ENCODE results near the gene ZNF22.
A peak's percentile ranks its signal among the peaks of the same experiment; 100 is the strongest.

The ZNF22 gene

DNA sequence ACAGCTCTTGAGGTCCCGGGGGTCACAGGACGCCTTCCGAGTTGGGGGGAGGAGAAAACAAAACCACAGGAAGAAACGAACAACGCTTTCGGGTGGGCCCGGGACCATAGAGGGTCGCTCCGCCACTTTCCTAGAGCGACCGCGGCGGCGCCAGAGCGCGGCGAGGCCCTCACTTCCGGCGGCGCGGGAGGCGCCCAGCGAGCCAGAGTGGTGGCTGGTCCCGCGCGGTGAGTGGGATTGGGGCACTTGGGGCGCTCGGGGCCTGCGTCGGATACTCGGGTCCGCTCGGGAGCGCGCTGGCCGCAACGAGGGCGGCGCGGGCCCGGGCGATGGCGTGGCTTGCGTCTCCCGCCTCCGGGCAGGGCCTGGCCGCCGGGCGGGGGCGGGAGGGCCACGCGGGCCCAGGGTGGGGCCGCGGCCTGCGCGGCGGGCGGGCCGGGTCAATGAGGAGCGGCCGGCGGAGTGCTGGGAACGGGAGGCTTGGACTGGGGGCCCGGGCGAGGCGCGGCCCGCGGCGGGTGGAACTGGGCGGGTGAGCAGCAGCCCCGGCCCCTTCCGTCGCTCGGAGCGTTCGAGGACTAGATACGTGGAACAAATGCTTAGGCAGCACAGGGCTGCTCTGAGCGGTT lies at the start of gene ZNF22:
Gene ZNF22 (plus strand): TSS at position 172 of the 629 bp plus-strand sequence. CDS start 2,446 bp downstream, outside the sequence.
- peak; percentile 44 for DNase-seq (ENCODE audit: low spot score)

DNA sequence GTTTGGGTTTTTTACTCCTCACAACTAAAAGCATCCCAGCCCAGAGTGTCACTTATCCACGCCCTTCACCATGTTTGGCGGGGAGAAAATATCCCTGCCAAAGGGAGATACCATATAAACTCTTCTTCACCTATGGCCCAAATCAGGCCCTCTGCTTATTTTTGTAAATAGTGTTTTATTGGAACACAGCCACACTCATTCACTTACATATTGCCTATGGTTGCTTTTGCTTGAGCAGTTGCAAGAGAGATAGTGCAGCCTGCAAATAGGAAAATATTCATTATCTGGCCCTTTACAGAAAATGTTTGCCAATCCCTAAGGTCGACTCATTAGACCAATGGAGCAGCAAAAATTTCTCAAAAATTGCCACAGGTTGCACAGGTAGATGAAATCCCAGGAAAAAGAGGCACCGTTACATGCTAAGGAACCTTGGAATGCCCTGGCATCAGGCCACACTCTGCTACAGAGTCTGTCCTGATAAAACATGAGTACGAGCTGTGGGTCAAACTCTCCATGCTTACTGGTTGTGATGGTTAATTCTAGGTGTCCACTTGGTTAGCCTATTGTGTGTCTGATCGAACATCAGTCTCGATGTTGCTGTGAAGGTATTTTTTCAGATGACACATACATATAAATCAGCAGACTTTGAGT lies 49.0 kb upstream of the ZNF22 start:
- no peak for DNase-seq (ENCODE audit: low spot score)

DNA sequence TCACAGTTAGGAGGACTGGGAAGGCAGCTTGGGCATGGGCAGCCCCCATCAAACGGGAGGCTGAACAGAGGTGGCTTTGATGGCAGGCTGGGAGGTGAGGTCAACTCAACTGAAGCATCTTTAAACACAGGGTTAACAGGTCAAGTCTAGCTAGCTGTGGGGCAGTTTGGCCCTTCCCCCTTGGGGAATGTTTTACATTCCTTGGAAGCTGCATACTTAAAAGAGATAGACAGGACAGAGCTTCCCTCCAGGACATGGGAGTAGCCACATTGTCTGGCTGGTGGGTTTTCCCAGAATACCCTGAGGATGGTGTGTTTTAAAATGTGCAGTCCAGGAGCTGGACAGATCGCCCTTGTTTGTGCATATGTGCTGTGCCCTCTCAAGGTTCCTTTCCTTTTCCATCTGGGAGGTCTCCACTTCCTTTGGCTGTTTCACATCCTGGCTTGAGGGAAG lies 47.9 kb upstream of the ZNF22 start:
- no peak for DNase-seq (ENCODE audit: low spot score)

DNA sequence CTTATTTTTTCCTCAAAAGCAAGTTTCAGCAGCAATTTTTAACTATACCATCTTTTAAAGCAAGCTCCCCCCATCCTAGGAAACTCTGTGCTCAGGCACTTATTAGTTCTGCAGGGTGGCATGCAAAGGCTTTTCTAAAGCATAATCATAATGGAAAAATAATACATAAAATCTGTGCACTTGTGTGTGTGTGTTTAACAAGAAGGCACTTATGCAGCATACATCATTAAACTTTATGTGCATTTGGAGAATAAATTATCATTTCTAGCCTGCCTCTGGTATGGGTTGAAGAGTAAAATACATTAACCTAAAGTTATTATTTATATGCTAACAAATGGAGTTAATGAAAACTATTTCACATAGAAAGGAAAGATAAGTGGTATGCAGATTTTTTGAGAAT lies 46.7 kb upstream of the ZNF22 start:
- DNase-seq (ENCODE audit: low spot score), result no peak

DNA sequence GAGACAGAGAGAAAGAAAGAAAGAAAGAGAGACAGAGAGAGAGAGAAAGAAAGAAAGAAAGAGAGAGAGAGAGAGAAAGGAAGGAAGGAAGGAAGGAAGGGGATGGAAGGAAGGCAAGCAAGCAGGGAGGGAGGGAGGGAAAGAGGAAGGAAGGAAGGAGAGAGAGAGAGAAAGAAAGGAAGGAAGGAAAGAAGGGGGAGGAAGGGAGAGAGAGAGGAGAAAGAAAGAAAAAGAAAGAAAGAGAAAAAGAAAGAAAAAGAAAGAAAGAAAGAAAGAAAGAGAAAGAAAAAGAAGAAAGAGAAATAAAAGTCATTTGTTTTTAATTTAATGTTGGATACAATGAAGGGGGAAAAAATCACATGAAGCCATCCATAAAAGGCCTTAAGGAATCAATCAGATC lies 45.8 kb upstream of the ZNF22 start:
- DNase-seq (ENCODE audit: low spot score), result no peak

DNA sequence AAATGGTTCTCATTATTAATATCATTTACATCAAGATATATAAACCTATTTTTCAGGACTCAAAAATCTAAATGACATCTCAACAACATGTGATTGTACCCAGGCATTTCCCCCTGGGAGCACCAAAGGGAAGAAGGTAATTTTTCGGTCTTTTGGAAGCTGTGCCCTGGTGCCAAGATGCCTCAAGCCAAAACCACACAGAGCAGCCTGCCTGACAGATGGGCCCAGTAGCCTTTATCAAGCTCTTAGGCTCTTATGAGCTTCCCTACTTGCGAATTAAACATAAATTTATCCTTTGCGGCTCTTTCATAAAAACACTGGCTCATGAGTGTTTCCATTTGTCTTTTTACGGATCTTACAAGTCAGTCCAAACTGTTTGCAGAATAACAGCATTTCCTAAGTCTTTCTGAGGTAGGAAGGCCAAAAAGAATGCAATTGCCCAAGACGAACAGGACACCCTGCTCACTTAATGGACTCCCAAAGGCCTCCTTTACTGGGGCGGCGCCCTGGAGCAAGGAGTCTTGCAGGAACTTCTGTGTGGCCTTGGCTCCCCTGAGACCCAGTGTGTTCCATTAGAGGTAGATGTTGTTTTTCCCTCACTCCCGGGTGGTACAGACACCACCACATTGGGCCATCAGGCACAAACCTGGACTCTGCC lies 45.2 kb upstream of the ZNF22 start:
- no peak for DNase-seq (ENCODE audit: low spot score)

DNA sequence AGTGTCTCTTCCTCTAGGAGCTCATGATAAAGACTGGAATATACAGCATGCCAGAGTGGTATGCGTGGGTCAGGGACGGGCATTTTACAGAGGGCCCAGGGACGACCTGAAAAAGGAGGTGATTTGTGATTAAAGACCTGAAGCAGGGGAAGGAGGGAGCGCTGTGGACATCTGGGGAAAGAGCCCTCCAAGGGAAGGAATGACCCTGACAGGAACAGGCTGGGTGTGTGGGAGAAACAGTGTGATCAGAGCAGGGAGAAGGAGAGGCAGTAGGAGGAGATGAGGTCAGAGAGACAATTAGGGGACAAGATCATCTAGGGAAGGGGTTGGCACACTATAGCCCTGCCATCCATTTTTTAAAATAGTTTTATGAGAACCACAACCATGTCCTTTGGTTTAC lies 44.5 kb upstream of the ZNF22 start:
- no peak for DNase-seq (ENCODE audit: low spot score)

DNA sequence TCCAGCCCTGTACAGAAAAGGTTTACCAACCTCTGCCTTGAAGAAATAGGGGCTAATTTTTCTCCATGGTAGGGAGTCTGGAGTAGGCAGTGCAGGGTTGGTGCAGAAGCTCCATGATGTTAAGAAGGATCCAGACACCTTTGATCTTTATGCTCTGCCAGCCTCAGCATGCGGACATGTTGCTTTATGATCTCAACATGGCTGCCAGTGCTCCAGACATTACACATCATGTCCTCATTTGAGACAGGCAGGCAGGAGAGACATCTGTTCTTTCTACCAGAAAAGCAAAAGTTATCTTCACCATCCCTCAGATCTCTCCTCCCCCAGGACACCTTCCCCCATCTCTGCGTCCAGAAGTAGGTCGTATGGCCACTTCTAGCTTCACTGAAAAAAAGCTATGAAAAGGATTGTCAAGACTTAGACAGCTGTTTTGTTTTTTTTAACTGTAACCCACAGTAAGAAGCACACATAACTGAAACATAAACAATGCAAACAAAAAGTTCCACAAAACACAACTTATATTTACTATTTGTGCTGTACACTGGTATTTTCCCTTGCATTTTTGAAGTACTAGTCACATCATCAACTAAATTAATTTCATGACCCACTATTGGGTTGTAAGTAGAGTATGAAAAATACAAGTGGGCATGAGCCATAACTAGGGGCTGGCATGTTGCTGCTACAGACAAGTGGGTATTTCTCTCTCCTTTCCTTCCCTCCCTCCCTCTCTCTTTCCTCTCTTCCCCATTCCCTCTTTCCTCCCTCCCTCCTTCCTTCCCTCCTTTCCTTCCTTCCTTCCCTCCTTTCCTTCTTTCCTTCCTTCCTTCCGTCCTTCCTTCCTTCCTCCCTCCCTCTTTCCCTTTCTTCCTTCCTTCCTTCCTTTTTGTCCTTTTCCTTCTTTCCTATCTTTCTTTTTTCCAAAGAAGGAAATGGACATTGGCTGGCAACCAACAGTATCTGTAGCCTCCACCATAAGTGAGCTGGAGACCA lies 43.7 kb upstream of the ZNF22 start:
- DNase-seq (ENCODE audit: low spot score), result no peak

DNA sequence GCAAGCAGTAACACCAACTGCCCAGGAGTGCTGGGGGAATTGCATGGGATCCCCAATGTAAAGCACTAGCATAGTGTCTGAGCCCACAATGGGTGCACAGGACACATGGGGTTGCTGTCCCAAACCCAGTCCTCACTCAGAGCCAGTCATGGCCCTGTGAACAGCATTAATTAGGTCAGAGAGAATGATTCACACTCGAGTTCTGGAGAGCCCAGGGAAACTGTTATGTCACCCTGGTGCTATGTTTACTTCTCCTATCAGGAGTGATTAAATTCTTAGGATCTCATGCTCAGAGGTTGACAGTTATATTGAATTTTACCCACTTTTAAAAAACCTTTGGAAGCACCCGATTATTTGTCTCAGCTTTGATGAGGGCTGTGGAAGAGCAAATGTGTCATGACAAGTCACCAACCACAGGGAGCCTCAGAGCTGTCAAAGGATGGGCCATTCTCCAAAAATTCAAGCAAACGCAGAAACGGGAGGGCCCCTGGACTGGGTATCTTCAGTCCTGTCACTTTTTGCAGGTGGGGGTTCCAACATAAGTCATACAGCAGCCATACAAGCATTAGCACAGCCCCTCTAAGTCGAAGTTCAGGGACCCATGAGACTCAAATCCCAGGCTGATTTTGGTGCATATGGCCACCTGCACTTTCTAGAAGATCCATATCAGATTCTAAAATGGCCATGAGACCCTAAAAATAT lies 42.4 kb upstream of the ZNF22 start:
- DNase-seq (ENCODE audit: low spot score), result no peak

DNA sequence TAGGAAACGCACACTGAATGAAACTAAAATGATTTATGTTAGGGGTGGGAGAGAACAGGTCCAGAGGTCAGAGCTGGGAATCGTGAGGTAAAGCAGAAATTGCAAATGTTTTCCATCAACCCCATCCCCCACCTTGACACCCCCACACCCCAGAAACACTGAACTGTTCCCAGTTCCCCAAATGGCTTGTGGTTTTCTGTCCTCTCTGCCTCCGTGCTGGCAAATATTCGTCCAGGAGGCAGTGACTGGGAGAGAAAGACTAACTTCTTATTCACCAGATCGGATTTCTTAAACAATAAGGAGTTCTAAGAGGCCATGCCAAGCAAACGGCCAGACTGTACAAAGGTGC lies 41.9 kb upstream of the ZNF22 start:
- no peak for DNase-seq (ENCODE audit: low spot score)

DNA sequence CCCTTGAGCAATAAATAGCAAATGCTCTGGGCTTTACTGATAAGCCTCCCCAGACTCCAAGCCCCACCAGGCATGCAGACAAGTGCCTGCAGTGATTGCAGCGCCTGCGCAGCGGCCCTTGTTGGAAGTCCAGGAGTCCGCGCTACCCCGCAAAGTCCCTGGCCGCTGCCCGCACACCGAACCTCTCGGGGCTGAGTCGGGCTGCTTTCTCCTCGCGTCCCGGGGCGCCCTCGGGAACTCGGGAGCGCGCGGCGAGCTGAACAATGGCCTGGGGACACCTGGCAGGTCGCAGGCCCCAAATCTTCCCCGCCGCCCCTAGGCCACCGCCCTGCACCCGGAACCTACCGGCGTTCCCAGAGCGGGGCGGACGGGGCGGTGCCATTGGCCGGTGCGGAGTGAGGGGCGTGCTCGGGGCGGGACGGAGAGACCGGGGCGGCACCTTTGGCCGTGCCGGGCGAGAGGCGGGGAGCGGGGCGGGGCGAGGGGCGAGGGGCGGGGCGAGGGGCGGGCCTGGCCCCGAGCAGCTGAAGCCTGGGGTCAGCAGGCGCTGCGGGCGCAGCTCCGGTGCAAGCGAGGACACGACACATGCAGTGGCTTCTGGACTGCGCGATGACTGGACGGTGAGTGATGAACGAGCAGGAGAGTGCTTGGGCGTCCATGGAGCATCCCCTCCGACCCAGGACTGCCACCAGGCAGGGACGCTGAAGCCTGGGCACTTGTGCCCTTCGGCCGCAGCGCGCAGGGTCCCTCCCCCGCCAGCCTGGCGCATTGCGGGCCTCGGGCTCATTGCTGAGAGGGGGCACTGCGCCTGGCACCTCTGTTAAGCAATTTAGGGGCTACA lies 41.3 kb upstream of the ZNF22 start, which contains the start of gene RASSF4:
Gene RASSF4 (plus strand): TSS at position 556 of the 841 bp plus-strand sequence. CDS start 10,401 bp downstream, outside the sequence.
- DNase-seq (ENCODE audit: low spot score), result peak; percentile 84

DNA sequence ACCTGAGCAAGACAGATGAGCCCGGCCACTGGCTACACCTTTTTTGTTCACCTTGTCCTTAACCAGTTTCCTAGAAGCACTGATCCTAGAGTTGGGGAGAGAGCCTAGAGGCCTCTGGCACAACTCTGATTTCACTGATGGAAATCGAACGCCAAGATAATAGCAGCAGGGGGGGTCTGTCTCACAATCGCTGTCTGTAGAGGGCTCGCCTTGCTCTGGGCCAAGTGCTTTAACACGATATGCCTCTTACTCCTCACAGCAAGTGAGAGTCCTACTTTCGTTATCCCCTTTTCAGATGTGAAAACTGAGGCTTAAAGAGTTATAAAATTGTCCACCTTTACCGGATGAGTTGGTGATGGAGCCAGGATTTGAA lies 40.6 kb upstream of the ZNF22 start:
- DNase-seq (ENCODE audit: low spot score), result no peak

DNA sequence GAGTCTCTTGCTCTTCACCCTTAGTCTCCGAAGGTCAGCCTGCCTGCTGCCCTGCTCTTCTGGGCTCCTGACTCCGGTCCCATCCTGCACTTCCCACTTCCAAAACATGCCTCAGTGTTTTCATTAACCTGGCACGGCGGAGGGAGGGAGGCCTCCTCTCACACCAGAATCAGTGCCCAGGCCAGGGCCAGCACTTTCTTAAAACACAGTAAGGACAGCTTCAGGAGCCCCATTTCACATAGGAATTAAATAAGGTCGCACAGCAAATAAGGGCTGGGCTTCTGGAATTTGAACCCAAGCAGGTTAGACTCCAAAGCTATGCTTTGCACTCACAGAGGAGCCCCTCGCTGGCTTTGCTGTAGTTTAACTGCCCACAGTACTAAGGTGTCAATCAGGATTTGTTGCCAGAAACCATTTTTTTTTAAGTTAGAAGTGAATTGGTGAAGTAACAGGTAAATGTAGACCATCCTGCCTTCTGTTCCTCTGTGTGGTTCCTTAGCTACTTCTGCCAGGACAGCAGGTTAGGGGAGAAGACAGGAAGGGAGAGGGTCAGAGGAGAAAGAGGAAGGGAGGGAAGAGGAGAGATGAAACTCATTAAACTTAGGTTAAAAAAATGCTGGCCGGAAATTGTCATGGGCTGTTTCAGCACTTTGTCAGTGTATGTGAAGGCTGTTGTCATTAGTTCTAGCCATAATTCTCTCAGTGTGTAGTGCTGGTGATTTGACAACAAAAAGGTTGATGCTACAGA lies 40.1 kb upstream of the ZNF22 start:
- no peak for DNase-seq (ENCODE audit: low spot score)

DNA sequence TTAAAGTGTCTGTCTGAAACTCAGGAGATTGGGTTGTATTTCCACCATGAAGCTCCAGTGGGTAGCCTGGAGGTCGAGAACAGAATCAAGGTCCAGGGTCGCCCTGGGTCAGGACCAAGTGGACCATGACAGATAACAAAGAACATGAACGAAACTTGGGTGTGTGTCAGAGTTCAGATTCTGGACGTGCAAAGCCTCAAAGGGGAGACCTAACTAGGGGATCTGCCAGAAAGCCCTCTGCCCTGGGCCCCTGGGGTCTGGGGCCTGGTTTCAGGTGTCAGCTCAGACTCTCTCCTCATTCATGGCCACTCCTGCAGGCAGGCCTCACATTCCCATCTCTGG lies 39.5 kb upstream of the ZNF22 start:
- DNase-seq (ENCODE audit: low spot score), result no peak

DNA sequence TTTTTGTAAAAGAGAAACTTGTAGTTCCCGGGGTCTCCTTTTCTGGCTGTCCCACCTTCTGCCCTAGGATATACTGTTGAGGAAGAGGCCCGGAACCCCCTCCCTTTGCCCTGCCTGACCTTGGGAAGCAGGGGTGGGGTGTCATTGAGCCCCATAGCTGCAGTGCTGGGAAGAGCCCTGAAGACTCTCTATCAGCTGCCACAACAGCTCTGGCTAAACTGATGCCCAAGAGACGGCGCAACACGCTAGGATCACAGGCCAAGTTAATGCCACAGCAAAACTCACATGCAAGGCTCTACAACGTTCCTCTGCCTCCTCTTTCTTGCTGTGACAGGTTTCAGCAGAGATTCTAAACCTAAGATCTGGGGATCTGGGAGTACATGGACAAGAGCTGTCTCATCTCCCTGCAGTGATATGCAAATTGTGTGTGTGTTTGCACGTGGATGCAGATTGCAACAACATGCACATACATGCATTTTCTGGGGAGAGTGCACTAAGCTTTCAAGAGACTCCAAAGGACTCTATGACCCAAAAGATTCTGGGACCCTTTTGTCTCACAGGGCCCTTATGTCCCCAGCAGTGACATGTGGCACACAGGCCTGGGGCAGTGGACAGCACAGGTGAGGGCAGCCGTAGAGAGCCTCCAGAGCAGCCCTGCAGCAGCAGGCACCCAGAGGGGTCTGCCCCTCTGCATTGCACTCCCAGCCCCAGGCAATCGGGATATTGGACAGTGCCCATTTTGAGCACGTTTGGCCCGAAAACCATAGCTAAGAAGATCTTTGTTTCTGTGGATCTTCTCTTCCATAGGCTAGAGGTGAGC lies 38.6 kb upstream of the ZNF22 start:
- no peak for DNase-seq (ENCODE audit: low spot score)

DNA sequence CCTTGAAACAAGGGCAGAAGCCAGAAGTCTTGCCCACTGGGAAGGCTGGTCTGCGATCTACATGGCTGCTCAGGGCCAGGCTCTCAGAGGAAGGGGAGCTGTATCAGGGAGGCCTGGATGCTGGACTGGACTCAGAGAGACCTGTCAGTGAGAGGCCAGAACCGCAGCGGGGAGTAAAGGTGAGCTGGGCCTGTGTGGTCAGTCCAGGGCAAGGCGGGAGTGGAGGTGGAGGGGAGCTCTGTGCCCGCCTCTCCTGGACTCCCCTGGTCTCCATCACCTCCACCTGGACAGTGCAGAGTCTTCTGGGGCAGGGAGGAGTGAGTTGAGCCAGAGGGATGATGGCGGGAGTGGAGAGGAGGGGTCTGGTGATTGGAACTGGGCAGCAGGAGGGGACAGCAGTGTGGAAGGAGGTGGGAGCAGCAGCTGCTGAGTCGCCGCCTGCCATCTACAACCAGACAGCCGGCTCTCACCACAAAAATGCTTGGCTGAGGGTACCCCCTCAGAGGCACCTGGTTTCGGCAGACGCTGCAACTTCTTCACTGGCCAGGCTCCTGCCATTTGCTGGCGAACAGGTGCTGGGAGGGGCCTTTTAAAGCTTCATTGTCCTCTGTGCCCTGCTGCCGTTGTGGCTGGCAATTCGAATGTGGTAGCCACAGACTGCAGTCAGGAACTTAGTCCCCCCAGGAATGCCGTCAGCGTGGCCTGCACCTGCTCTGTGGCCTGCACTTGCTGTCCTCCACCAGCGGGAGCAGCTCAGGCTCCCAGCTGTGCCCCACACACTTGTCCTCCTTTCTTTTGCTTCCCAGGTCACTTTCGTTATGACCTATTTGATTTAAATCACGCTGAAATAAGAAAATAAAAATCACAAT lies 37.6 kb upstream of the ZNF22 start:
- DNase-seq (ENCODE audit: low spot score), result no peak

DNA sequence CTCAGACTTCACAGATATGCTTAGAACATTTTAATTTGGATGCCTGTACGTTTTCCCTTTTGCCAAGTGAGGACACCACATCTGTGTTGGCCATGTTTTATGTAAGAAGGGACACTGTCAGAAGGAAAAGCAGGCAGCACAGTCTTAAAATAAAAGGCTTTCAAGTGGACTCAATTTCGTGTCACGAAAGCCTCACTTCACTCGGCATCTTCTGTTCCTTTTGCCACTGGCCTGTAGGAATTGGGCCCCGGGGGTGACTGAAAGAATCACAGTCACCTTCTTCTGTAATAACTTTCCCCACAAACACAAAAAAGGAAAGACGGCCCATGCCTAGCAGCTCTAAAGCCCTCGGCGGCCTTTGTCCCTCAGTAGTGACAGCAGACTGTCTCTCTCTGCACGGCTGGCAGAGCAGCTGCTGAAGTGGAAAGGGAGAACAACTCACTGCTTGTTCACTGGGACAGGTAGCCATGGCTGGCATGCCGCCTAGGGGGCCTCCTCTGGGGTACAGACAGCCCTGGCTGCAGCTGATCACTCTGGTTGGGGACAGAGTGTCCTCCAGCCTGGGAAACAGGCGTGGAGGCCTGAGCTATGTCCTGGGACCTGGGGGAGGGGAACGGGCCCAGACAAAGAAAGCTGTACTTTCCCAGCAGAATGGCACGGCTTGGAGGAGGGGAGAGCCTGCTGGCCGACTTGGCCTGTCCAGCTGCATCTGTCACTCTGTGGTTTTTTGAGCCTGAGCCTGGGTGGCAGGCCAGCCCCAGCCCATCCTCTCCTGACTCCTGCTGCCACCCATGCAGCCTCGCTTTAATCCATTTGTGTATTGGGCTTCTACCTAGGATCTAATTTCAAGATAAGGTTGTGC lies 36.7 kb upstream of the ZNF22 start:
- DNase-seq (ENCODE audit: low spot score), result no peak
